Measurements from ENCODE around the gene SYTL1. TPM values are rescaled to one million over a fixed set of nuclear protein-coding genes. Genes with fewer than 3 reads are reported as not detected.

The SYTL1 gene
- polyA plus RNA-seq, 1 donor from 2014 or later: not detected

- Histone ChIP-seq H3K4me3 (ENCODE audit: low read length) (no peak overlapping the region), H3K79me2 (replicated peaks; ENCODE audit: insufficient read depth, low read length) (no peaks in the 10 kb centered on the region), H3K36me3 (ENCODE audit: insufficient read depth, low read length) (no peaks in the 10 kb centered on the region), H3K27me3 (ENCODE audit: insufficient read depth, low read depth, low read length) (peaks cover 25% of the 10 kb centered on the region), H3F3A (ENCODE audit: insufficient read depth, low read length, poor library complexity, severe bottlenecking) (no peaks in the 10 kb centered on the region), H3K9me2 (ENCODE audit: insufficient read depth, low read length) (no peaks in the 10 kb centered on the region), H2AFZ (ENCODE audit: low read depth, low read length) (no peak overlapping the region), H3K4me2 (ENCODE audit: low read length) (no peak overlapping the region), H3K9me3 (ENCODE audit: low read length) (no peaks in the 10 kb centered on the region), H4K20me1 (ENCODE audit: insufficient read depth) (no peaks in the 10 kb centered on the region), H3K27ac (ENCODE audit: low read length) (no peak overlapping the region), H3K9ac (ENCODE audit: low read length) (no peak overlapping the region)
- TF ChIP-seq POLR2AphosphoS5 (IDR thresholded peaks at IDR 0.05) (no peak), EZH2 (IDR thresholded peaks at IDR 0.05; ENCODE audit: borderline replicate concordance, insufficient read depth, low read length, poor library complexity, severe bottlenecking) (no peak), EP300 (conservative IDR thresholded peaks at IDR 0.05; ENCODE audit: poor library complexity, severe bottlenecking) (no peak), RAD21 (conservative IDR thresholded peaks at IDR 0.05) (no peak), MXI1 (conservative IDR thresholded peaks at IDR 0.05; ENCODE audit: poor library complexity, severe bottlenecking) (no peak), REST (IDR thresholded peaks at IDR 0.05; ENCODE audit: borderline replicate concordance) (no peak), SMC3 (conservative IDR thresholded peaks at IDR 0.05; ENCODE audit: poor library complexity) (no peak), TAF1 (IDR thresholded peaks at IDR 0.05; ENCODE audit: low read depth) (no peak)
- TF ChIP-seq, protein P1, sequence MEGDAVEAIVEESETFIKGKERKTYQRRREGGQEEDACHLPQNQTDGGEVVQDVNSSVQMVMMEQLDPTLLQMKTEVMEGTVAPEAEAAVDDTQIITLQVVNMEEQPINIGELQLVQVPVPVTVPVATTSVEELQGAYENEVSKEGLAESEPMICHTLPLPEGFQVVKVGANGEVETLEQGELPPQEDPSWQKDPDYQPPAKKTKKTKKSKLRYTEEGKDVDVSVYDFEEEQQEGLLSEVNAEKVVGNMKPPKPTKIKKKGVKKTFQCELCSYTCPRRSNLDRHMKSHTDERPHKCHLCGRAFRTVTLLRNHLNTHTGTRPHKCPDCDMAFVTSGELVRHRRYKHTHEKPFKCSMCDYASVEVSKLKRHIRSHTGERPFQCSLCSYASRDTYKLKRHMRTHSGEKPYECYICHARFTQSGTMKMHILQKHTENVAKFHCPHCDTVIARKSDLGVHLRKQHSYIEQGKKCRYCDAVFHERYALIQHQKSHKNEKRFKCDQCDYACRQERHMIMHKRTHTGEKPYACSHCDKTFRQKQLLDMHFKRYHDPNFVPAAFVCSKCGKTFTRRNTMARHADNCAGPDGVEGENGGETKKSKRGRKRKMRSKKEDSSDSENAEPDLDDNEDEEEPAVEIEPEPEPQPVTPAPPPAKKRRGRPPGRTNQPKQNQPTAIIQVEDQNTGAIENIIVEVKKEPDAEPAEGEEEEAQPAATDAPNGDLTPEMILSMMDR (IDR thresholded peaks at IDR 0.05; ENCODE audit: poor library complexity, severe bottlenecking): no peak
Measured at GRCh38 chr1:27361553-27361952, 19.7 kb downstream of the SYTL1 start.

DNA sequence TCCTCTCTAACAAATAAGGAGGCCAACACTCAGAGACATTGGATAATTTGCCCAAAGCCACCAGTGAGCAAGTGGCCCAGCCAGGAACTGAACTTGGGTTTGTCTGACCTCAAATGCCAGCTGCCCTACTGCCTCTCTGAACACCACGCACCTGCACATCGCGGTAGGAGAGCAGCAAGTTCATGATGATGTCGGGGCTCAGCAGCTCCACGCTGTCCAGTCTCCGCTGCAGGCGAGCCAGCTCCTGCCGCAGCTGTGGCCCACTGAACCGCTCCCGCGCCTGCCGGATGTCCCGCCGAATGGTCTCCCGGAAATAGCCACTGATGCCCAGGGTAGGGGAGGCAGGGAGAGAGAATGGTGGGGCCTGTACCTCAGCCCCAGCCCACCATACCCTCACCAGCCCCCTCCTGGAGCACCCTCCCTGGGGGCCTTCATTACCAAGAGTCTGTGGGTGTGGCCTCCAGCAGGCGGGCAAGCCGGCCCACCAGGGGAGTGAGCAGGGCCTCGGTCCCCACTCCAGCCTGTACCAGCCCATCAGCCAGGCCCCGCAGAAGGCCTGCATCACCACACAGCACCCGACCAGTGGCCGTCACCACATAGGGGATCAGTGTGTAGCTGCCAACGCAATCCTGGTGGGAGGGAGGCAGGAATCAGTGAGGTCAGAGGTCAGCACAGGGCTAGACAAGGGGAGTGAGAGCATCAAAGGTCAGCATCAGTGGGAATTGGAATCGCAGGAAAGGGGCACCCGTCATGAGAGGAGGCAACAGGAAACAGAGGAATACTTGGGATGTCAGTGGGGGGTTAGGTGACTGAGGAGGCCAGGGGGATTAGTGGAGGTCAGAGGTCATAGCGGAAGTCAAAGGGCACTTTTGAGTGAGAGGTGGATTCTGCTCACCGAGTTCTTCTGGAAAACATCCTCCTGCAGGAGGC, 22.2 kb downstream of the SYTL1 start:
- Histone ChIP-seq H3K9me3 (ENCODE audit: low read length) (no peaks in the 10 kb centered on the region), H3K4me2 (ENCODE audit: low read length) (no peak overlapping the region), H2AFZ (ENCODE audit: low read depth, low read length) (no peak overlapping the region), H3K4me3 (ENCODE audit: low read length) (no peak overlapping the region), H3K27ac (ENCODE audit: low read length) (no peak overlapping the region), H3K27me3 (ENCODE audit: insufficient read depth, low read depth, low read length) (peaks cover 29% of the 10 kb centered on the region), H3K9ac (ENCODE audit: low read length) (no peak overlapping the region), H3K36me3 (ENCODE audit: insufficient read depth, low read length) (no peaks in the 10 kb centered on the region), H3F3A (ENCODE audit: insufficient read depth, low read length, poor library complexity, severe bottlenecking) (no peaks in the 10 kb centered on the region), H3K79me2 (replicated peaks; ENCODE audit: insufficient read depth, low read length) (no peaks in the 10 kb centered on the region), H4K20me1 (ENCODE audit: insufficient read depth) (no peaks in the 10 kb centered on the region), H3K9me2 (ENCODE audit: insufficient read depth, low read length) (no peaks in the 10 kb centered on the region)
- TF ChIP-seq TAF1 (IDR thresholded peaks at IDR 0.05; ENCODE audit: low read depth): no peak
- TF ChIP-seq, protein P1 (IDR thresholded peaks at IDR 0.05; ENCODE audit: poor library complexity, severe bottlenecking): no peak
- no peak for TF ChIP-seq SMC3 (conservative IDR thresholded peaks at IDR 0.05; ENCODE audit: poor library complexity)
- TF ChIP-seq REST (IDR thresholded peaks at IDR 0.05; ENCODE audit: borderline replicate concordance): no peak
- no peak for TF ChIP-seq EP300 (conservative IDR thresholded peaks at IDR 0.05; ENCODE audit: poor library complexity, severe bottlenecking)
- no peak for TF ChIP-seq EZH2 (IDR thresholded peaks at IDR 0.05; ENCODE audit: borderline replicate concordance, insufficient read depth, low read length, poor library complexity, severe bottlenecking)
- TF ChIP-seq RAD21 (conservative IDR thresholded peaks at IDR 0.05): no peak
- TF ChIP-seq MXI1 (conservative IDR thresholded peaks at IDR 0.05; ENCODE audit: poor library complexity, severe bottlenecking): no peak
- no peak for TF ChIP-seq POLR2AphosphoS5 (IDR thresholded peaks at IDR 0.05)

Data from neural cell (in vitro differentiated cells).